Stomach (tissue), 9 donors: ENCODE data around the gene POLA1. TPM values are rescaled to one million over a fixed set of nuclear protein-coding genes. Genes with fewer than 3 reads are reported as not detected.

ENCODE experiments used
- DNase-seq, 2 donors: peaks; one replicate each; pipeline versions ENCODE4 v3.0.0 to v3.0.0-alpha.2; 2013 to 2019
- H3K27ac ChIP-seq, 5 donors: fragments of 200-600 bp in 4 of 5; sonication (generic) in 4 of 5; one replicate each; pipeline ENCODE4 v1.5.1; 2013 to 2019; ENCODE audit warnings: mild to moderate bottlenecking in 1 of 5, moderate library complexity in 1 of 5
- H3K27me3 ChIP-seq, 3 donors: fragments of 200-600 bp; sonication (generic); one replicate each; pipeline ENCODE4 v1.5.1; 2017 to 2019; ENCODE audit warnings: mixed run types in 1 of 3
- H3K36me3 ChIP-seq, 4 donors: fragments of 200-600 bp; sonication (generic); 1 replicate in 3 of 4; 2 replicates in 1 of 4; pipeline ENCODE4 v1.5.1; 2016 to 2019
- H3K4me1 ChIP-seq, 4 donors: fragments of 200-600 bp; sonication (generic); one replicate each; pipeline ENCODE4 v1.5.1; 2016 to 2019
- H3K4me3 ChIP-seq, 4 donors: fragments of 200-600 bp; sonication (generic) in 3 of 4; one replicate each; pipeline ENCODE4 v1.5.1; 2016 to 2019; ENCODE audit warnings: mild to moderate bottlenecking in 1 of 4
- H3K9me3 ChIP-seq, 4 donors: fragments of 200-600 bp; sonication (generic); one replicate each; pipeline ENCODE4 v1.5.1; 2016 to 2019
- CTCF ChIP-seq, 7 experiments: fragments of 450-650 bp in 4 of 7; fragments of 200-600 bp in 3 of 7; sonication (generic) in 3 of 7; IDR thresholded peaks; one replicate each; pipeline ENCODE4 v1.5.1; 2016 to 2019; ENCODE audit warnings: antibody characterized with exemption in 7 of 7, control low read depth in 2 of 7, mild to moderate bottlenecking in 1 of 7
- EP300 ChIP-seq: sonication (generic); formaldehyde crosslinking; IDR thresholded peaks from one replicate; pipeline ENCODE4 v1.6.1; 2017; ENCODE audit warnings: antibody characterized with exemption
- POLR2A ChIP-seq, 4 donors: fragments of 450-650 bp; IDR thresholded peaks; one replicate each; pipeline ENCODE4 v1.6.1; 2016; ENCODE audit warnings: antibody characterized with exemption in 4 of 4, control low read depth in 2 of 4, mild to moderate bottlenecking in 1 of 4, moderate library complexity in 1 of 4
- POLR2AphosphoS5 ChIP-seq, 3 donors: sonication (generic); formaldehyde crosslinking; IDR thresholded peaks; one replicate each; pipeline ENCODE4 v1.6.1; 2016; ENCODE audit warnings: antibody characterized with exemption in 3 of 3
- WGBS, 5 donors: extraction: QIAGEN DNeasy Blood & Tissue Kit in 3 of 5; methylation state at CpG; one replicate each; pipeline versions ENCODE4 v1.1.5 to v1.1.7; 2013 to 2018; 5-methylcytosine and 5-hydroxymethylcytosine counted together
- intact Hi-C: fragments of 100-400 bp; cut with DNase I; formaldehyde crosslinking; loops from one replicate; pipeline ENCODE4 v1.15.1; 2023; ENCODE audit warnings: low total_unique reads
- polyA plus RNA-seq, 3 donors: library from polyadenylated mRNA; stranded (reverse); fragments of 200-250 nt; gene quantifications; one replicate each; pipeline ENCODE4 v1.2.3, GENCODE V29; 2013
- total RNA-seq, 5 donors: library from RNA; depleted of rRNA; stranded (reverse); fragments of >200 nt; gene quantifications; one replicate each; pipeline versions ENCODE4 v1.1.0 to v1.2.3, GENCODE V29; 2014 to 2016
- donor health status: healthy with polysubstance abuse.
- donor health status: Bipolar disorder and iron deficiency.
- donor health status: healthy.

The POLA1 gene
- total and polyA plus RNA-seq, 8 donors: 2.7 to 32.9 (median 8.9) TPM

GRCh38 chrX:24920769-24921168 is 227.1 kb downstream of the POLA1 start:
- 68 to 84% (median 80%) methylated on average over 3 of the region's 3 CpGs for WGBS, 5 donors
- no peak for DNase-seq
- H3K27me3 ChIP-seq: no peaks in the 10 kb centered on the region
- H3K4me1 ChIP-seq: no peaks in the 10 kb centered on the region
- TF ChIP-seq CTCF (IDR thresholded peaks at IDR 0.05) (no peak), POLR2AphosphoS5 (IDR thresholded peaks at IDR 0.05) (no peak), POLR2A (IDR thresholded peaks at IDR 0.05) (no peak), EP300 (no peak)
- H3K4me3 ChIP-seq: no peak overlapping the region
- intact Hi-C loops: no loop called here
- no peak overlapping the region for H3K27ac ChIP-seq
- H3K9me3 ChIP-seq: no peaks in the 10 kb centered on the region
- peaks cover 0 to under 1% (median 0%) of the 10 kb centered on the region in 4 donors for H3K36me3 ChIP-seq

DNA sequence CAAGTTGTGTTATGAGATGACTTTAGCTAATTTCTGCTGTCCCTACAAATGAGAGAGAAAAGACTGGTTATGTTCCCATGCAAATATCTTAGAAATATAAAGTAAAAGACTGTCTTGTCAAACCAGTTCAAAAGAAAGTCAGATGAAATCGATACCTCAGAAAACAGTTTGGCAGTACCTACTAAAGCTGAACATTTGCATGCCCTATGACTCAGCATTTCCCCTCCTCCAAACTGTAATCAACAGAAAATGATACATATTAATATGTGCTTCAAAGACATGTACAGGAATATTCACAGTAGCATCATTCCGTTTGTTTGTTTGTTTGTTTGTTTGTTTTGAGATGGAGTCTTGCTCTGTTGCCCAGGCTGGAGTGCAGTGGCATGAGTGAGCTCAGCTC is 231.7 kb downstream of the POLA1 start:
- intact Hi-C loops: no loop called here
- no peak for DNase-seq
- no peak for TF ChIP-seq CTCF (IDR thresholded peaks at IDR 0.05)
- TF ChIP-seq EP300: no peak
- TF ChIP-seq POLR2A (IDR thresholded peaks at IDR 0.05): no peak
- TF ChIP-seq POLR2AphosphoS5 (IDR thresholded peaks at IDR 0.05): no peak

DNA sequence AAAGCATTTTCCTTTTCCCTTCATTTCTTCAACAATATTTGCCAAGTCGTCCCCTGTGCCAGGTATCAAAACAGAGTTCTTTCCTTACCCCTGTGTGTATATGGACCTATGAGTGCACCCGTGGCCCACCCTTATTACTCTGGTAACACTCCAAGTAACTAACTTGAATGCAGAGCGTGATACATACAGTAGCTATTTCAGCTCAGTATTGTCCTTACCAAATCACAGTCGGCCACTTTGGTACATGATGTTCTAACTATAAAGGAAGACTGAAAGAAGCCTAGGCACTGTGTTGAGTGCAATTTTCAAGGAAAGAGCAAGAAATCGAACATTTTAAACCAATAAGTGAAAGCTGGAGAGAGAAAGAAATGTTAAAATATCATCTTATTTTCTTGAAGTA is 233.7 kb downstream of the POLA1 start:
- WGBS, 5 donors: 66 to 95% (median 91%) methylated on average over 4 to 5 of the region's 5 CpGs
- no peak for DNase-seq
- TF ChIP-seq CTCF (IDR thresholded peaks at IDR 0.05) (no peak), POLR2A (IDR thresholded peaks at IDR 0.05) (no peak), POLR2AphosphoS5 (IDR thresholded peaks at IDR 0.05) (no peak), EP300 (no peak)
- Histone ChIP-seq H3K27me3 (no peaks in the 10 kb centered on the region), H3K4me1 (no peaks in the 10 kb centered on the region), H3K36me3 (peaks cover 0 to 4% (median 2%) of the 10 kb centered on the region in 4 donors), H3K4me3 (no peak overlapping the region), H3K9me3 (no peaks in the 10 kb centered on the region), H3K27ac (no peak overlapping the region)
- intact Hi-C loops: no loop called here

More for the DNA sequence above, 231.7 kb downstream of the POLA1 start:
- peaks cover 0 to 4% (median under 1%) of the 10 kb centered on the region in 4 donors for H3K36me3 ChIP-seq
- H3K9me3 ChIP-seq: no peaks in the 10 kb centered on the region
- 74 to 96% (median 85%) methylated on average over 2 of the region's 2 CpGs for WGBS, 5 donors
- no peaks in the 10 kb centered on the region for H3K4me1 ChIP-seq
- H3K27ac ChIP-seq: no peak overlapping the region
- H3K27me3 ChIP-seq: no peaks in the 10 kb centered on the region
- no peak overlapping the region for H3K4me3 ChIP-seq

GRCh38 chrX:24928114-24928513 is 234.4 kb downstream of the POLA1 start:
- no peaks in the 10 kb centered on the region for H3K27me3 ChIP-seq
- peaks cover 0 to 4% (median 2%) of the 10 kb centered on the region in 4 donors for H3K36me3 ChIP-seq
- TF ChIP-seq EP300: no peak
- TF ChIP-seq CTCF (IDR thresholded peaks at IDR 0.05): no peak
- TF ChIP-seq POLR2AphosphoS5 (IDR thresholded peaks at IDR 0.05): no peak
- no peak for TF ChIP-seq POLR2A (IDR thresholded peaks at IDR 0.05)
- no peaks in the 10 kb centered on the region for H3K9me3 ChIP-seq
- WGBS, 5 donors: 78 to 93% (median 92%) methylated on average over 6 of the region's 6 CpGs
- no peak overlapping the region for H3K27ac ChIP-seq
- intact Hi-C loops: no loop called here
- peak in 1 of 2 donors; percentile 2 for DNase-seq
- no peak overlapping the region for H3K4me3 ChIP-seq
- no peaks in the 10 kb centered on the region for H3K4me1 ChIP-seq
